ENCODE data around the gene BEND4.
"Not testable (repeated sequence)": the region's sequence is repeated elsewhere in the genome, so short reads cannot be mapped to it uniquely, and the experiment has no call there.

Gene BEND4

GRCh38 chr4:42152507-42153504, at the start of gene BEND4:
BEND4 (minus strand) TSS chr4:42152655; CDS start chr4:42152143, 512 bp downstream.
- TF ChIP-seq ZFX (IDR thresholded peaks at IDR 0.05) = no peak
- no peak for TF ChIP-seq CTCF (conservative IDR thresholded peaks at IDR 0.05)
- peak within 1 kb of the TSS; percentile 48 for H3K27ac ChIP-seq

- H3K27ac ChIP-seq = no peak overlapping the region
- TF ChIP-seq CTCF (conservative IDR thresholded peaks at IDR 0.05) (no peak), ZFX (IDR thresholded peaks at IDR 0.05) (no peak)
These were observed 44.9 kb upstream of the BEND4 start for GRCh38 chr4:42197341-42197740.

GRCh38 chr4:42172921-42173320, 20.5 kb upstream of the BEND4 start:
- H3K27ac ChIP-seq = no peak overlapping the region
- TF ChIP-seq CTCF (conservative IDR thresholded peaks at IDR 0.05) = no peak
- TF ChIP-seq ZFX (IDR thresholded peaks at IDR 0.05) = no peak

- TF ChIP-seq ZFX (IDR thresholded peaks at IDR 0.05) = no peak
- TF ChIP-seq CTCF (conservative IDR thresholded peaks at IDR 0.05) = no peak
- no peak overlapping the region for H3K27ac ChIP-seq
These were observed 19.8 kb upstream of the BEND4 start for GRCh38 chr4:42172128-42172790.

GRCh38 chr4:42167709-42168108, 15.3 kb upstream of the BEND4 start:
- TF ChIP-seq ZFX (IDR thresholded peaks at IDR 0.05) (no peak), CTCF (conservative IDR thresholded peaks at IDR 0.05) (no peak)
- no peak overlapping the region for H3K27ac ChIP-seq

- H3K27ac ChIP-seq = not testable (repeated sequence)
These were observed 13.7 kb upstream of the BEND4 start for GRCh38 chr4:42166186-42166585.

GRCh38 chr4:42159271-42160001, 7.0 kb upstream of the BEND4 start:
- H3K27ac ChIP-seq = no peak overlapping the region; the same call in 1 of the 2 replicates
- TF ChIP-seq CTCF (conservative IDR thresholded peaks at IDR 0.05) (no peak), ZFX (IDR thresholded peaks at IDR 0.05) (no peak)

Measured in C4-2B (cell line).